Measurements from ENCODE around the gene MRPS18B. TPM values are rescaled to one million over a fixed set of nuclear protein-coding genes. Genes with fewer than 3 reads are reported as not detected.
A peak's percentile ranks its signal among the peaks of the same experiment; 100 is the strongest.

Gene MRPS18B
- total and polyA plus RNA-seq, 2 of the 13 experiments (the other 11 are each of a cell fraction or from before 2014, with no cell fraction given): 125 to 131 TPM

DNA sequence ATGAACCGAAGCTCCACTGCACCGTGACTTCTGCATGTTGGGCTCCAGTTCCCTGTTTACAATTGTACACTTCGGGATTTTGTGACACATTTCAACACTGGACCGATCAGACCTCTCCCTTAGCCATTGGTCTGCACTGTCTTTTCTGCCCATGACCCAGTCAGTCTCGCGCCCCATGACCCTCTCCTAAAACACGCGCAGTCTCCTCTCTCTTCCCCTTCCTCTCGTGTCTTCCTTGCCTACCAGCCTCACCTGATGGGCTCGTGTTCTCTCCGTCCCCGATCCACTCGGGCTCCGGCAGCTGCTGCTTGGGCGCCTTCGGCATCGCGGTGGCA, 46.9 kb upstream of the MRPS18B start (continued):
- TF ChIP-seq, protein P1, sequence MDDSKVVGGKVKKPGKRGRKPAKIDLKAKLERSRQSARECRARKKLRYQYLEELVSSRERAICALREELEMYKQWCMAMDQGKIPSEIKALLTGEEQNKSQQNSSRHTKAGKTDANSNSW (CRISPR knock-in tag; IDR thresholded peaks at IDR 0.05; ENCODE audit: borderline replicate concordance): 0 out of 2 replicates have a peak, but pooled peaks have one; percentile 73
- TF ChIP-seq, protein P2, sequence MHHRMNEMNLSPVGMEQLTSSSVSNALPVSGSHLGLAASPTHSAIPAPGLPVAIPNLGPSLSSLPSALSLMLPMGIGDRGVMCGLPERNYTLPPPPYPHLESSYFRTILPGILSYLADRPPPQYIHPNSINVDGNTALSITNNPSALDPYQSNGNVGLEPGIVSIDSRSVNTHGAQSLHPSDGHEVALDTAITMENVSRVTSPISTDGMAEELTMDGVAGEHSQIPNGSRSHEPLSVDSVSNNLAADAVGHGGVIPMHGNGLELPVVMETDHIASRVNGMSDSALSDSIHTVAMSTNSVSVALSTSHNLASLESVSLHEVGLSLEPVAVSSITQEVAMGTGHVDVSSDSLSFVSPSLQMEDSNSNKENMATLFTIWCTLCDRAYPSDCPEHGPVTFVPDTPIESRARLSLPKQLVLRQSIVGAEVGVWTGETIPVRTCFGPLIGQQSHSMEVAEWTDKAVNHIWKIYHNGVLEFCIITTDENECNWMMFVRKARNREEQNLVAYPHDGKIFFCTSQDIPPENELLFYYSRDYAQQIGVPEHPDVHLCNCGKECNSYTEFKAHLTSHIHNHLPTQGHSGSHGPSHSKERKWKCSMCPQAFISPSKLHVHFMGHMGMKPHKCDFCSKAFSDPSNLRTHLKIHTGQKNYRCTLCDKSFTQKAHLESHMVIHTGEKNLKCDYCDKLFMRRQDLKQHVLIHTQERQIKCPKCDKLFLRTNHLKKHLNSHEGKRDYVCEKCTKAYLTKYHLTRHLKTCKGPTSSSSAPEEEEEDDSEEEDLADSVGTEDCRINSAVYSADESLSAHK (CRISPR knock-in tag; IDR thresholded peaks at IDR 0.05; ENCODE audit: borderline replicate concordance): no peak
- no peak for TF ChIP-seq LCORL (IDR thresholded peaks at IDR 0.05)
- 0 out of 2 replicates have a peak, but pooled peaks have one; percentile 1 for TF ChIP-seq LCORL (CRISPR knock-in tag; IDR thresholded peaks at IDR 0.05)
- TF ChIP-seq ZNF780A (CRISPR knock-in tag; IDR thresholded peaks at IDR 0.05): 0 out of 2 replicates have a peak, but pooled peaks have one; percentile 88
- TF ChIP-seq NR1H2 (CRISPR knock-in tag; IDR thresholded peaks at IDR 0.05; ENCODE audit: borderline replicate concordance, low read depth): no peak
- TF ChIP-seq, protein P3, sequence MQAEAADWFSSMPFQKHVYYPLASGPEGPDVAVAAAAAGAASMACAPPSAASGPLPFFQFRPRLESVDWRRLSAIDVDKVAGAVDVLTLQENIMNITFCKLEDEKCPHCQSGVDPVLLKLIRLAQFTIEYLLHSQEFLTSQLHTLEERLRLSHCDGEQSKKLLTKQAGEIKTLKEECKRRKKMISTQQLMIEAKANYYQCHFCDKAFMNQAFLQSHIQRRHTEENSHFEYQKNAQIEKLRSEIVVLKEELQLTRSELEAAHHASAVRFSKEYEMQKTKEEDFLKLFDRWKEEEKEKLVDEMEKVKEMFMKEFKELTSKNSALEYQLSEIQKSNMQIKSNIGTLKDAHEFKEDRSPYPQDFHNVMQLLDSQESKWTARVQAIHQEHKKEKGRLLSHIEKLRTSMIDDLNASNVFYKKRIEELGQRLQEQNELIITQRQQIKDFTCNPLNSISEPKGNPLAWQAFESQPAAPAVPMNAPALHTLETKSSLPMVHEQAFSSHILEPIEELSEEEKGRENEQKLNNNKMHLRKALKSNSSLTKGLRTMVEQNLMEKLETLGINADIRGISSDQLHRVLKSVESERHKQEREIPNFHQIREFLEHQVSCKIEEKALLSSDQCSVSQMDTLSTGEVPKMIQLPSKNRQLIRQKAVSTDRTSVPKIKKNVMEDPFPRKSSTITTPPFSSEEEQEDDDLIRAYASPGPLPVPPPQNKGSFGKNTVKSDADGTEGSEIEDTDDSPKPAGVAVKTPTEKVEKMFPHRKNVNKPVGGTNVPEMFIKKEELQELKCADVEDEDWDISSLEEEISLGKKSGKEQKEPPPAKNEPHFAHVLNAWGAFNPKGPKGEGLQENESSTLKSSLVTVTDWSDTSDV (CRISPR knock-in tag; IDR thresholded peaks at IDR 0.05): peak; percentile 18; the same call in 1 of the 2 replicates
- TF ChIP-seq, protein P4, sequence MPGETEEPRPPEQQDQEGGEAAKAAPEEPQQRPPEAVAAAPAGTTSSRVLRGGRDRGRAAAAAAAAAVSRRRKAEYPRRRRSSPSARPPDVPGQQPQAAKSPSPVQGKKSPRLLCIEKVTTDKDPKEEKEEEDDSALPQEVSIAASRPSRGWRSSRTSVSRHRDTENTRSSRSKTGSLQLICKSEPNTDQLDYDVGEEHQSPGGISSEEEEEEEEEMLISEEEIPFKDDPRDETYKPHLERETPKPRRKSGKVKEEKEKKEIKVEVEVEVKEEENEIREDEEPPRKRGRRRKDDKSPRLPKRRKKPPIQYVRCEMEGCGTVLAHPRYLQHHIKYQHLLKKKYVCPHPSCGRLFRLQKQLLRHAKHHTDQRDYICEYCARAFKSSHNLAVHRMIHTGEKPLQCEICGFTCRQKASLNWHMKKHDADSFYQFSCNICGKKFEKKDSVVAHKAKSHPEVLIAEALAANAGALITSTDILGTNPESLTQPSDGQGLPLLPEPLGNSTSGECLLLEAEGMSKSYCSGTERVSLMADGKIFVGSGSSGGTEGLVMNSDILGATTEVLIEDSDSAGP (CRISPR knock-in tag; IDR thresholded peaks at IDR 0.05; ENCODE audit: borderline replicate concordance): no peak
- TF ChIP-seq, protein P5, sequence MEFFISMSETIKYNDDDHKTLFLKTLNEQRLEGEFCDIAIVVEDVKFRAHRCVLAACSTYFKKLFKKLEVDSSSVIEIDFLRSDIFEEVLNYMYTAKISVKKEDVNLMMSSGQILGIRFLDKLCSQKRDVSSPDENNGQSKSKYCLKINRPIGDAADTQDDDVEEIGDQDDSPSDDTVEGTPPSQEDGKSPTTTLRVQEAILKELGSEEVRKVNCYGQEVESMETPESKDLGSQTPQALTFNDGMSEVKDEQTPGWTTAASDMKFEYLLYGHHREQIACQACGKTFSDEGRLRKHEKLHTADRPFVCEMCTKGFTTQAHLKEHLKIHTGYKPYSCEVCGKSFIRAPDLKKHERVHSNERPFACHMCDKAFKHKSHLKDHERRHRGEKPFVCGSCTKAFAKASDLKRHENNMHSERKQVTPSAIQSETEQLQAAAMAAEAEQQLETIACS (CRISPR knock-in tag; IDR thresholded peaks at IDR 0.05): no peak; the same call in 1 of the 2 replicates
- TF ChIP-seq IRX3 (CRISPR knock-in tag; IDR thresholded peaks at IDR 0.05; ENCODE audit: borderline replicate concordance, low read depth): peak; percentile 18; the same call in 1 of the 2 replicates
- TF ChIP-seq ZNF251 (CRISPR knock-in tag; IDR thresholded peaks at IDR 0.05): peak; percentile 8; the same call in 1 of the 2 replicates
- TF ChIP-seq NPAS2 (CRISPR knock-in tag; IDR thresholded peaks at IDR 0.05; ENCODE audit: borderline replicate concordance): no peak
- peak; percentile 5; the same call in 1 of the 2 replicates for TF ChIP-seq ZNF431 (CRISPR knock-in tag; IDR thresholded peaks at IDR 0.05; ENCODE audit: borderline replicate concordance, low read depth)
- TF ChIP-seq PRPF4 (IDR thresholded peaks at IDR 0.05; ENCODE audit: low read depth, low read length, poor library complexity, severe bottlenecking): no peak
- no peak for TF ChIP-seq SNAPC2 (CRISPR knock-in tag; IDR thresholded peaks at IDR 0.05)
- no peak for TF ChIP-seq ZC3H4 (CRISPR knock-in tag; IDR thresholded peaks at IDR 0.05; ENCODE audit: borderline replicate concordance)
- TF ChIP-seq HNRNPL (IDR thresholded peaks at IDR 0.05; ENCODE audit: low read depth, low read length): no peak
- TF ChIP-seq, protein P6, sequence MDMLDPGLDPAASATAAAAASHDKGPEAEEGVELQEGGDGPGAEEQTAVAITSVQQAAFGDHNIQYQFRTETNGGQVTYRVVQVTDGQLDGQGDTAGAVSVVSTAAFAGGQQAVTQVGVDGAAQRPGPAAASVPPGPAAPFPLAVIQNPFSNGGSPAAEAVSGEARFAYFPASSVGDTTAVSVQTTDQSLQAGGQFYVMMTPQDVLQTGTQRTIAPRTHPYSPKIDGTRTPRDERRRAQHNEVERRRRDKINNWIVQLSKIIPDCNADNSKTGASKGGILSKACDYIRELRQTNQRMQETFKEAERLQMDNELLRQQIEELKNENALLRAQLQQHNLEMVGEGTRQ (IDR thresholded peaks at IDR 0.05; ENCODE audit: low read depth, low read length): no peak
- TF ChIP-seq, protein P6 (CRISPR knock-in tag; IDR thresholded peaks at IDR 0.05; ENCODE audit: borderline replicate concordance): peak; percentile 10; the same call in 1 of the 2 replicates

All from HepG2 (cell line).